ENCODE data around the gene STAB2. TPM values are rescaled to one million over a fixed set of nuclear protein-coding genes. Genes with fewer than 3 reads are reported as not detected.
A peak's percentile ranks its signal among the peaks of the same experiment; 100 is the strongest.

Gene STAB2
- total RNA-seq, 1 donor from 2014 or later: not detected

DNA sequence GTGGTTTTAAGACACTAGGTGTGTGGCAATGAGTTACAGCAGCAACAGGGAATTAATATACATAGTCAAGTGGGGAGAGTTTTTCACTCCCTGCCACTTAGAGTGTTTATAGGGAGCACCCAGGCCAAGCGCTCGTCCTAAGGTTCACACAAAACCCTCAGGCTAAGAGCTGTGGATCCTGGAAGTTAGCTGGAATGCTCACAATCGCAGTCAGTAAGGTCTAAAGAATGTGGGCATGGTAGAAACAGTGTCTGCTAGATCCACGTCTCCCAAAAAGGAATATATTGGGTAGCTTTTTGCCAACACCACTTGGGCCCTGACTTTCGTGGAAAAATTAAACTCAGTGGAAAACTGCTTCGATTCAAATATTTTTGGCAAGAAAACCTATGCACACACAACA, 36.6 kb downstream of the STAB2 start:
- Histone ChIP-seq H3K27me3 (ENCODE audit: control insufficient read depth, insufficient read depth, low read length) (no peaks in the 10 kb centered on the region), H3K4me3 (ENCODE audit: low read depth, low read length) (no peak overlapping the region), H3K36me3 (ENCODE audit: control insufficient read depth, insufficient read depth, low read length) (no peaks in the 10 kb centered on the region)
- TF ChIP-seq, protein P1, sequence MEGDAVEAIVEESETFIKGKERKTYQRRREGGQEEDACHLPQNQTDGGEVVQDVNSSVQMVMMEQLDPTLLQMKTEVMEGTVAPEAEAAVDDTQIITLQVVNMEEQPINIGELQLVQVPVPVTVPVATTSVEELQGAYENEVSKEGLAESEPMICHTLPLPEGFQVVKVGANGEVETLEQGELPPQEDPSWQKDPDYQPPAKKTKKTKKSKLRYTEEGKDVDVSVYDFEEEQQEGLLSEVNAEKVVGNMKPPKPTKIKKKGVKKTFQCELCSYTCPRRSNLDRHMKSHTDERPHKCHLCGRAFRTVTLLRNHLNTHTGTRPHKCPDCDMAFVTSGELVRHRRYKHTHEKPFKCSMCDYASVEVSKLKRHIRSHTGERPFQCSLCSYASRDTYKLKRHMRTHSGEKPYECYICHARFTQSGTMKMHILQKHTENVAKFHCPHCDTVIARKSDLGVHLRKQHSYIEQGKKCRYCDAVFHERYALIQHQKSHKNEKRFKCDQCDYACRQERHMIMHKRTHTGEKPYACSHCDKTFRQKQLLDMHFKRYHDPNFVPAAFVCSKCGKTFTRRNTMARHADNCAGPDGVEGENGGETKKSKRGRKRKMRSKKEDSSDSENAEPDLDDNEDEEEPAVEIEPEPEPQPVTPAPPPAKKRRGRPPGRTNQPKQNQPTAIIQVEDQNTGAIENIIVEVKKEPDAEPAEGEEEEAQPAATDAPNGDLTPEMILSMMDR (IDR thresholded peaks at IDR 0.05; ENCODE audit: insufficient read depth, low read length, poor library complexity, severe bottlenecking): no peak
- DNase-seq (ENCODE audit: low read depth): no peak

DNA sequence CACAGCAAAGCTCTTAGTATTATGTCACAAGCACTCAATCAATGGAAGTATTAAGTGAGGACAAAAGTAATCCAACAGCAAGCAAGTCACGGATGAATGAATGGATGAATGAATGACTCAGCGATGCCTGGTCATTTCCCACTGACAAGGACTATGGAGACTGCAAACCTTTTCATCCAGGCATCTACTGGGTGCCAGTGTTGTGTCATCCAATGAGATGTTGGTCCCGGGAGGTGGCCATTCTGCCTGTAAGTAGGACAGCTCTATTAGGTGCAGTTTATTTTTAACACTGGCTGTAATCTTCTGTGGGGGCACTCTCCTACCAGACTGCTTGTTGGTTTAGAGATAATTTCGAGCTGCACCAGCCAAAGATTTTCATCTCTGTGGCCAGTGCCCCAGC, 39.4 kb downstream of the STAB2 start:
- Histone ChIP-seq H3K27me3 (ENCODE audit: control insufficient read depth, insufficient read depth, low read length) (no peaks in the 10 kb centered on the region), H3K4me3 (ENCODE audit: low read depth, low read length) (no peak overlapping the region), H3K36me3 (ENCODE audit: control insufficient read depth, insufficient read depth, low read length) (no peaks in the 10 kb centered on the region)
- TF ChIP-seq, protein P1 (IDR thresholded peaks at IDR 0.05; ENCODE audit: insufficient read depth, low read length, poor library complexity, severe bottlenecking): peak; percentile 54
- DNase-seq (ENCODE audit: low read depth): peak; percentile 59

DNA sequence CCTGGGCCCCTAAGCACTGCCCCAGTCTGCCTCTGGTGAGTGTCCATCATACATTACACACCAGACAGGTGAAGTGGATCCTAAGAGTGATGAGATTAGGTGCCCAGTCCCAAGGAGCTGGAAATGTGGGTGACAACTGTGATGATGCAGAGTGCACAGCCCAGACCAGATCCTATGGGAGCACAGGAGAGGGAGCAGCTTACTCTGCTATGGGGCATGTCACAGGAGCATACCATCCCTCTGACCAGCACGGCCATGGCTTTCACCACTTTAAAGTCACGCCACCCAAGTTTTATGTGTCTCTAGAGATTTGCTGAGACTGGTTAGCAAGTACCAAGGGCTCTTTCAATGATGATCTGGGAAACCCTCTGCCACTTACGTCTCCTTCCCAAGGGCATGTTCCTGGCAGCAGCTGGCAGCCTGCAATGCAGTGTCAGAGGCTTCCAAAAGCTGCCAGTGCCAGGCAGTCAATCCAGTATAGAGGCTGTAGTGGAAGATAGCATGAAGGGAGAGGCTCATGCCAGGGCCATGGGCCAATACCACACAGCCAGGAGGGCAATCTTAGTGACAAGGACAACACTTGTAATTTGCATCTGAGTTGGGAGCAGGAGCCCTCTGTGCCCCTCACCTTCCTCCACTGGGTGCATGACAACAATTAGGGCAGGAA, 40.2 kb downstream of the STAB2 start:
- no peak for DNase-seq (ENCODE audit: low read depth)
- H3K27me3 ChIP-seq (ENCODE audit: control insufficient read depth, insufficient read depth, low read length): no peaks in the 10 kb centered on the region
- no peaks in the 10 kb centered on the region for H3K36me3 ChIP-seq (ENCODE audit: control insufficient read depth, insufficient read depth, low read length)
- H3K4me3 ChIP-seq (ENCODE audit: low read depth, low read length): no peak overlapping the region
- TF ChIP-seq, protein P1 (IDR thresholded peaks at IDR 0.05; ENCODE audit: insufficient read depth, low read length, poor library complexity, severe bottlenecking): no peak

DNA sequence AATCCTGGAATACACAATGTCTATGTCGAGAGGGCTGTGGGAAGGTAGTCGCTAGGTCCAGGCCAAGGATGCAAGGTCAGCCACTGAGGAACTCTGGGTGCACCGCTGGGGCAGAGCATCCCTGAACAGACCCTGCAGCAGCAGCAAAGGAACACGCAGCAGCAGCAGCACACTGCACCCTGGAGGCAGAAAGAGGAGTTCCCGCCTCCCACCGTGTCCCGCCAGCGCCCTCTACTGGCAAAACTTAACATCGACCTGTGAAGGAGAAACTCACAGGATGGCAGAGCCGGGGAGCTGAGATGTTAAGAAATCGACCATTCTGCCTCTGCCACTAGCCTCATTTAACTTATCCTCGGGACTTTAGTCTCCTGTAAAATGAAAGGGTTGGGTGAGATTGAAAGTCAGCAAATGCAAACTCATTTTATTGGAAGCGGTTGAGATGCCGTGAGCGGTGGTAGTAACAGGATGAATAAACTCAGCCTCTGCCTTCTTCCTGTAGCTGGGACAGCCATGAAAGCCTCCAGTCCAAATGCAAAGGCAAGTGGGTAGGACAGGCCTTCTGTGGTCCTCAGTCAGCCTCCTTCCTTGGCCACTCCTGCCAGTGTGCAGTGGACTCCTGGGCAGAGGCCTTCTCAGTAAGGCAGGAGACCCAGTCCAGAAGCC, 45.6 kb downstream of the STAB2 start:
- no peak for DNase-seq (ENCODE audit: low read depth)
- TF ChIP-seq, protein P1 (IDR thresholded peaks at IDR 0.05; ENCODE audit: insufficient read depth, low read length, poor library complexity, severe bottlenecking): peak; percentile 90

DNA sequence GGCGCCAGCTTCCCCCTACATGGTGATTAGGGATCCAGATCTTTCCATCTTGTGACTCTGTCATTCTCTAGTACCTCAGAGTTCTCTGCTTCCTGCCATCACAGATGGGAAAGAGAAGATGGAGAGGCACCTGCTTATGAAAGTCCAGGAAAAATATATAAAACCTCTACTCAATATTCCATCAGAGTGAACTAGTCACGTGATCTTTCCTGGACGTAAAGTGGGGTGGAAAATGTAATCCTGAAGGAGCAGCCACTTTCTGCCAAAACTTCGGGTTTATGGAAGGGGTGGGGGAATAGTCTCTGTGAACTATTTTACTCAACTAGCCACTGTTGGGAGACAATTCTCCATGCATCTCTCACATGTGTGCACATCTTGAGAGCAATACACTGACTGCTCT, 47.7 kb downstream of the STAB2 start:
- Histone ChIP-seq H3K27me3 (ENCODE audit: control insufficient read depth, insufficient read depth, low read length) (no peaks in the 10 kb centered on the region), H3K36me3 (ENCODE audit: control insufficient read depth, insufficient read depth, low read length) (no peaks in the 10 kb centered on the region), H3K4me3 (ENCODE audit: low read depth, low read length) (no peak overlapping the region)
- TF ChIP-seq, protein P1 (IDR thresholded peaks at IDR 0.05; ENCODE audit: insufficient read depth, low read length, poor library complexity, severe bottlenecking): no peak
- no peak for DNase-seq (ENCODE audit: low read depth)

More for the DNA sequence above, 45.6 kb downstream of the STAB2 start:
- H3K36me3 ChIP-seq (ENCODE audit: control insufficient read depth, insufficient read depth, low read length): no peaks in the 10 kb centered on the region
- no peak overlapping the region for H3K4me3 ChIP-seq (ENCODE audit: low read depth, low read length)
- no peaks in the 10 kb centered on the region for H3K27me3 ChIP-seq (ENCODE audit: control insufficient read depth, insufficient read depth, low read length)
